B cell (primary cell): ENCODE data around the gene GALNT18. TPM values are rescaled to one million over a fixed set of nuclear protein-coding genes. Genes with fewer than 3 reads are reported as not detected.

Source experiments
- ATAC-seq: fragments of 200-7000 bp; cut with Tn5 transposase; one replicate; pipeline ENCODE4 v1.10.0; 2021; ENCODE audit warnings: low read depth, mild to moderate bottlenecking, moderate number of reproducible peaks, moderate library complexity
- CTCF ChIA-PET: fragments of 350-600 bp; sonication (Branson Sonifier 250); formaldehyde crosslinking; loops from one replicate; lab custom pipeline; 2021; ENCODE audit warnings: antibody characterized with exemption, inconsistent platforms; lab: Charles Lee
- POLR2A ChIA-PET: fragments of 350-600 bp; sonication (Branson Sonifier 250); formaldehyde crosslinking; loops from one replicate; lab custom pipeline; 2021; ENCODE audit warnings: antibody characterized with exemption; lab: Charles Lee
- DNase-seq: peaks from one replicate; pipeline ENCODE4 v3.0.0; 2013
- H2AFZ ChIP-seq: 2 replicates; pipeline ENCODE4 v1.6.1; 2012; ENCODE audit warnings: mild to moderate bottlenecking, low read depth, low read length; ENCODE audit not compliant: insufficient read depth, poor library complexity, severe bottlenecking
- H3K27ac ChIP-seq, 2 donors: 1 replicate in 1 of 2; 2 replicates in 1 of 2; pipeline ENCODE4 v1.5.1; 2012 to 2013; ENCODE audit warnings: low read length in 2 of 2, mild to moderate bottlenecking in 2 of 2, moderate library complexity in 1 of 2
- H3K27me3 ChIP-seq, 4 experiments: fragments of 200-600 bp in 1 of 4; sonication (generic) in 1 of 4; replicated peaks in 1 of 4; 1 replicate in 2 of 4; 2 replicates in 2 of 4; pipeline versions ENCODE4 v1.6.1 to v1.7.0; 2013 to 2016; ENCODE audit warnings: low read length in 3 of 4, mild to moderate bottlenecking in 2 of 4, mixed read lengths in 1 of 4, moderate library complexity in 1 of 4; ENCODE audit not compliant: insufficient read depth in 4 of 4, control insufficient read depth in 3 of 4; ENCODE audit errors: control extremely low read depth in 1 of 4
- H3K36me3 ChIP-seq, 2 experiments: replicated peaks in 1 of 2; 1 replicate in 1 of 2; 2 replicates in 1 of 2; pipeline versions ENCODE4 v1.6.1 to v1.7.1; 2013; ENCODE audit warnings: low read length in 1 of 2; ENCODE audit not compliant: insufficient read depth in 2 of 2, control insufficient read depth in 1 of 2; ENCODE audit errors: control extremely low read depth in 1 of 2, extremely low read depth in 1 of 2
- H3K4me1 ChIP-seq, 2 donors: fragments of 200-600 bp in 1 of 2; sonication (generic) in 1 of 2; 1 replicate in 1 of 2; 2 replicates in 1 of 2; pipeline versions ENCODE4 v1.5.1 to v1.6.1; 2013 to 2017; ENCODE audit warnings: low read length in 2 of 2; ENCODE audit not compliant: control insufficient read depth in 2 of 2, insufficient read depth in 2 of 2
- H3K4me2 ChIP-seq: replicated peaks from 2 replicates; pipeline ENCODE3; 2012; ENCODE audit warnings: mild to moderate bottlenecking, low read depth, low read length; ENCODE audit not compliant: poor library complexity, severe bottlenecking
- H3K4me3 ChIP-seq, 5 experiments: fragments of 200-600 bp in 1 of 5; sonication (generic) in 1 of 5; 1 replicate in 3 of 5; 2 replicates in 2 of 5; pipeline versions ENCODE4 v1.5.1 to v1.7.0; 2011 to 2016; ENCODE audit warnings: low read length in 4 of 5, mild to moderate bottlenecking in 4 of 5, low read depth in 2 of 5, control low read depth in 1 of 5, moderate library complexity in 1 of 5; ENCODE audit not compliant: insufficient read depth in 1 of 5; ENCODE audit errors: control extremely low read depth in 1 of 5, extremely low read depth in 1 of 5
- H3K79me2 ChIP-seq: fragments of 200-600 bp; sonication (generic); one replicate; pipeline ENCODE4 v1.6.0; 2016; ENCODE audit warnings: low read length; ENCODE audit not compliant: control insufficient read depth, insufficient read depth
- H3K9ac ChIP-seq: fragments of 200-600 bp; sonication (generic); 2 replicates; pipeline ENCODE4 v1.6.1; 2017; ENCODE audit warnings: mild to moderate bottlenecking, low read length, moderate library complexity
- H3K9me3 ChIP-seq, 3 donors: one replicate each; pipeline versions ENCODE4 v1.6.1 to v1.7.1; 2013; ENCODE audit warnings: low read length in 2 of 3; ENCODE audit not compliant: control insufficient read depth in 2 of 3, insufficient read depth in 1 of 3; ENCODE audit errors: control extremely low read depth in 1 of 3
- H4K20me1 ChIP-seq: 2 replicates; pipeline ENCODE4 v1.6.0; 2012; ENCODE audit warnings: mild to moderate bottlenecking, low read length; ENCODE audit not compliant: insufficient read depth, control insufficient read depth, poor library complexity, severe bottlenecking
- H3K27ac Mint-ChIP-seq: one replicate; pipeline ENCODE4 v1.8.0; 2021; ENCODE audit warnings: mixed read lengths
- H3K27me3 Mint-ChIP-seq: one replicate; pipeline ENCODE4 v1.8.0; 2021; ENCODE audit warnings: mixed read lengths
- H3K4me1 Mint-ChIP-seq: one replicate; pipeline ENCODE4 v1.8.0; 2021; ENCODE audit warnings: mixed read lengths
- H3K4me3 Mint-ChIP-seq: one replicate; pipeline ENCODE4 v1.8.0; 2021; ENCODE audit warnings: mixed read lengths
- H3K9me3 Mint-ChIP-seq: one replicate; pipeline ENCODE4 v1.8.0; 2022; ENCODE audit warnings: mixed read lengths; ENCODE audit not compliant: insufficient read depth
- EZH2 ChIP-seq: IDR thresholded peaks from 2 replicates; pipeline ENCODE4 v1.6.1; 2012; ENCODE audit warnings: borderline replicate concordance, low read depth, mild to moderate bottlenecking, moderate library complexity, low read length; ENCODE audit not compliant: insufficient read depth, poor library complexity, severe bottlenecking
- WGBS: methylation state at CpG from one replicate; pipeline ENCODE4 v1.1.5; 2013; ENCODE audit warnings: missing lambda C conversion rate; ENCODE audit not compliant: insufficient coverage; 5-methylcytosine and 5-hydroxymethylcytosine counted together
- intact Hi-C: fragments of 100-400 bp; cut with micrococcal nuclease; formaldehyde crosslinking; loops from one replicate; pipeline ENCODE4 v1.10.0; 2022
- polyA plus RNA-seq: library from polyadenylated mRNA; depleted of rRNA; stranded (reverse); fragments of >200 nt; gene quantifications from 2 replicates; pipeline ENCODE4 v1.2.3, GENCODE V29; 2012
- total RNA-seq, 2 donors: library from RNA; stranded (reverse); fragments of 120-200 nt in 1 of 2; gene quantifications; 1 replicate in 1 of 2; 2 replicates in 1 of 2; pipeline versions ENCODE4 v1.2.3 to v1.2.4, GENCODE V29; 2013 to 2022
- TF ChIP-seq, protein P1 (sequence below): fragments of 200-600 bp; IDR thresholded peaks from one replicate; pipeline ENCODE4 v1.8.0; 2022; ENCODE audit warnings: antibody characterized with exemption, mild to moderate bottlenecking

Gene GALNT18
- total and polyA plus RNA-seq, 2 donors (not counting 1 experiment from before 2014, with no cell fraction given): not detected

DNA sequence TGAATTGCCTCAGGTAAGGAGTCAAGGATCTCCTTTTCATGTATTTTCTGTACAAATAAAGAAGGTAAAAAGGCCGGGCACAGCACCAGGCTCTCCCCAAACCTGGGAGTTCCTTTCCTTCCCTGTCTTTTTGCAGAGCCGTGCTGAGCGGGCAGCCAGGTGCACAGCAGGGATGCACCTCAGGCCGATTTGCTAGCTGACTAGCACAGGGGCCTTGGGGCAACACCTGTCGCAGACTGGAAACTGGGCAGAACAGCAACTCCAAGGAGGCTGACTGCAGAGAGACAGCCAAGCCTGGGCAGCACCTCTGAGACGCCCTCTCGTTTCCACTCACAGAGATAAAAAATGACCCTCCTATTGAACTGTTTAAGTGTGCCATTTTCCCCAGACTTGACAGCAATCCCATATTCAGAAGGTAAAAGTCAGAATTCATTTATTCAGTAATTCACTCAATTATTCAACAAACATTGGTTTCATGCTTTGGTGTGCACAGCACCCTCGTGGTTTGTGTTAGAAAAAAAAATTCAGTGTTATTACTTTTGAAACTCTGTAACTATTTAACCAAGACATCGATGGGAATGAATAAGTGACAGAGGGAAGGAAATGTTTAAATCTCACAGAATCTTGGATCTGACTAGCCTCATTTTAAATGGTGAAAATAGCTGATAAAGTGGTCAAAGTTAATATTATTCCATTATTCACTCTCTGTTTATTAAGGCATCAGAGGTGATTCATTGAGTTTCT, 120.9 kb downstream of the GALNT18 start:
- ChIA-PET CTCF (no interaction called here), POLR2A (no interaction called here)
- H3K4me3 ChIP-seq: no peak overlapping the region
- no peaks in the 10 kb centered on the region for H4K20me1 ChIP-seq
- H3K4me2 ChIP-seq: no peak overlapping the region
- Mint-ChIP-seq H3K9me3 (peaks cover 4% of the 10 kb centered on the region), H3K4me3 (no peak overlapping the region), H3K4me1 (no peaks in the 10 kb centered on the region), H3K27ac (no peak overlapping the region), H3K27me3 (peaks cover 17% of the 10 kb centered on the region)
- intact Hi-C loops: no loop called here
- ATAC-seq (no peak), DNase-seq (no peak)
- 91% methylated on average over 7 of the region's 9 CpGs for WGBS
- no peaks in the 10 kb centered on the region for H3K36me3 ChIP-seq
- H3K27ac ChIP-seq: no peak overlapping the region
- no peaks in the 10 kb centered on the region for H3K4me1 ChIP-seq
- H2AFZ ChIP-seq: no peak overlapping the region
- H3K9me3 ChIP-seq: no peaks in the 10 kb centered on the region
- H3K79me2 ChIP-seq: no peaks in the 10 kb centered on the region
- TF ChIP-seq EZH2: no peak
- TF ChIP-seq, protein P1, sequence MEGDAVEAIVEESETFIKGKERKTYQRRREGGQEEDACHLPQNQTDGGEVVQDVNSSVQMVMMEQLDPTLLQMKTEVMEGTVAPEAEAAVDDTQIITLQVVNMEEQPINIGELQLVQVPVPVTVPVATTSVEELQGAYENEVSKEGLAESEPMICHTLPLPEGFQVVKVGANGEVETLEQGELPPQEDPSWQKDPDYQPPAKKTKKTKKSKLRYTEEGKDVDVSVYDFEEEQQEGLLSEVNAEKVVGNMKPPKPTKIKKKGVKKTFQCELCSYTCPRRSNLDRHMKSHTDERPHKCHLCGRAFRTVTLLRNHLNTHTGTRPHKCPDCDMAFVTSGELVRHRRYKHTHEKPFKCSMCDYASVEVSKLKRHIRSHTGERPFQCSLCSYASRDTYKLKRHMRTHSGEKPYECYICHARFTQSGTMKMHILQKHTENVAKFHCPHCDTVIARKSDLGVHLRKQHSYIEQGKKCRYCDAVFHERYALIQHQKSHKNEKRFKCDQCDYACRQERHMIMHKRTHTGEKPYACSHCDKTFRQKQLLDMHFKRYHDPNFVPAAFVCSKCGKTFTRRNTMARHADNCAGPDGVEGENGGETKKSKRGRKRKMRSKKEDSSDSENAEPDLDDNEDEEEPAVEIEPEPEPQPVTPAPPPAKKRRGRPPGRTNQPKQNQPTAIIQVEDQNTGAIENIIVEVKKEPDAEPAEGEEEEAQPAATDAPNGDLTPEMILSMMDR: no peak
- H3K9ac ChIP-seq: no peak overlapping the region
- peaks cover 0 to 2% (median 0%) of the 10 kb centered on the region in 4 experiments for H3K27me3 ChIP-seq

DNA sequence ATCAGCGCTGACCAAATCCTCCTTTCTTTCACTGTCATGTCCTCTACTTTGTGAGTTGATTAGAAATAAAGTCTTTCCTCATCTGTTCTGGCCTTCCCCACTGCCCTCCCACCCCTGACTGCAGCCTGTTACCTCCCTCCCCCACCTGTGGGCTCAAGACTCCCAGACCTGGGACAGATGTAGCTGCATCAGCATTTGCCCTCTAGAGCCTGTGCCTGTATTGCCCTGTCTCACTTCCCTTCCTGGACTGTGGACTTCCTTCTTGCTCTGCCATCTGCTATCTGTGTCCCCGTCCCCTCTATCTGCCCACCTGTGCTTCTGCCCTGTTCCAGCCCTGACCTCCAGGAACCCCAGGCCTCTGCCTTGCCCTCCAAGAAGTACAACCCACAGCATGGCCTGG, 122.5 kb downstream of the GALNT18 start:
- Mint-ChIP-seq H3K4me1 (no peaks in the 10 kb centered on the region), H3K9me3 (peaks cover 4% of the 10 kb centered on the region), H3K4me3 (no peak overlapping the region), H3K27ac (no peak overlapping the region), H3K27me3 (peaks cover 9% of the 10 kb centered on the region)
- no peak for DNase-seq
- POLR2A ChIA-PET: no interaction called here
- Histone ChIP-seq H3K9ac (no peak overlapping the region), H3K27me3 (no peaks in the 10 kb centered on the region), H2AFZ (no peak overlapping the region), H3K4me3 (no peak overlapping the region), H3K4me2 (no peak overlapping the region), H3K79me2 (no peaks in the 10 kb centered on the region), H3K27ac (no peak overlapping the region), H4K20me1 (no peaks in the 10 kb centered on the region), H3K4me1 (no peaks in the 10 kb centered on the region), H3K9me3 (no peaks in the 10 kb centered on the region), H3K36me3 (no peaks in the 10 kb centered on the region)
- CTCF ChIA-PET: no interaction called here
- intact Hi-C loops: no loop called here
- no peak for TF ChIP-seq EZH2
- TF ChIP-seq, protein P1: no peak
- ATAC-seq: no peak
- WGBS: 38% methylated on average over 1 of the region's 2 CpGs
